DOHH2 (cell line): ENCODE measurements around the gene WDR19.

Experiments
- H3F3A ChIP-seq: fragments of 200-600 bp; sonication (generic), shearing (Covaris generic); 2 replicates; pipeline ENCODE4 v1.6.0; 2016; ENCODE audit warnings: antibody characterized with exemption, mild to moderate bottlenecking; ENCODE audit not compliant: control insufficient read depth, insufficient read depth
- H3K27ac ChIP-seq: fragments of 200-600 bp; sonication (generic); 2 replicates; pipeline ENCODE4 v1.5.1; 2014; ENCODE audit warnings: low read depth, mild to moderate bottlenecking, low read length, moderate library complexity
- H3K27me3 ChIP-seq: fragments of 200-600 bp; sonication (generic); 2 replicates; pipeline ENCODE4 v1.6.1; 2014; ENCODE audit warnings: mild to moderate bottlenecking, low read length, mixed read lengths; ENCODE audit not compliant: control insufficient read depth
- H3K36me3 ChIP-seq: fragments of 200-600 bp; sonication (generic); 2 replicates; pipeline ENCODE4 v1.6.1; 2014; ENCODE audit warnings: mild to moderate bottlenecking, low read length, moderate library complexity, mixed read lengths; ENCODE audit not compliant: control insufficient read depth
- H3K4me1 ChIP-seq: fragments of 200-600 bp; sonication (generic); 2 replicates; pipeline ENCODE4 v1.6.1; 2014; ENCODE audit warnings: mild to moderate bottlenecking, low read length, mixed read lengths; ENCODE audit not compliant: control insufficient read depth
- H3K4me2 ChIP-seq: fragments of 200-600 bp; sonication (generic); 2 replicates; pipeline ENCODE4 v1.6.0; 2014; ENCODE audit warnings: mild to moderate bottlenecking, low read length, moderate library complexity
- H3K4me3 ChIP-seq: fragments of 200-600 bp; sonication (generic); 2 replicates; pipeline ENCODE4 v1.5.1; 2014; ENCODE audit warnings: mild to moderate bottlenecking, low read length, mixed read lengths
- H3K79me2 ChIP-seq: fragments of 200-600 bp; sonication (generic); 2 replicates; pipeline ENCODE4 v1.6.1; 2014; ENCODE audit warnings: mild to moderate bottlenecking, low read length, mixed read lengths; ENCODE audit not compliant: control insufficient read depth
- H3K9me2 ChIP-seq: fragments of 200-600 bp; sonication (generic); replicated peaks from 2 replicates; pipeline ENCODE4 v1.6.1; 2014; ENCODE audit warnings: mild to moderate bottlenecking, low read length, mixed read lengths; ENCODE audit not compliant: control insufficient read depth
- H3K9me3 ChIP-seq: fragments of 200-600 bp; sonication (generic); 2 replicates; pipeline ENCODE4 v1.6.1; 2014; ENCODE audit warnings: antibody characterized with exemption, low read length, mixed read lengths; ENCODE audit not compliant: control insufficient read depth, insufficient read depth
- H4K20me1 ChIP-seq: fragments of 200-600 bp; sonication (generic); 2 replicates; pipeline ENCODE4 v1.6.0; 2014; ENCODE audit warnings: low read depth, mild to moderate bottlenecking, antibody characterized with exemption, low read length, moderate library complexity; ENCODE audit not compliant: control insufficient read depth, insufficient read depth
- EZH2phosphoT487 ChIP-seq: fragments of 200-600 bp; sonication (generic); IDR thresholded peaks from 2 replicates; pipeline ENCODE4 v1.6.1; 2017; ENCODE audit warnings: borderline replicate concordance, mild to moderate bottlenecking, antibody characterized with exemption, low read length, moderate library complexity, mixed read lengths
- TF ChIP-seq, protein P1 (sequence below): fragments of 200-600 bp; sonication (generic); IDR thresholded peaks from one replicate; pipeline ENCODE4 v1.5.1; 2014; ENCODE audit warnings: antibody characterized with exemption, mild to moderate bottlenecking, low read depth, low read length; ENCODE audit not compliant: poor library complexity, severe bottlenecking

Gene WDR19

DNA sequence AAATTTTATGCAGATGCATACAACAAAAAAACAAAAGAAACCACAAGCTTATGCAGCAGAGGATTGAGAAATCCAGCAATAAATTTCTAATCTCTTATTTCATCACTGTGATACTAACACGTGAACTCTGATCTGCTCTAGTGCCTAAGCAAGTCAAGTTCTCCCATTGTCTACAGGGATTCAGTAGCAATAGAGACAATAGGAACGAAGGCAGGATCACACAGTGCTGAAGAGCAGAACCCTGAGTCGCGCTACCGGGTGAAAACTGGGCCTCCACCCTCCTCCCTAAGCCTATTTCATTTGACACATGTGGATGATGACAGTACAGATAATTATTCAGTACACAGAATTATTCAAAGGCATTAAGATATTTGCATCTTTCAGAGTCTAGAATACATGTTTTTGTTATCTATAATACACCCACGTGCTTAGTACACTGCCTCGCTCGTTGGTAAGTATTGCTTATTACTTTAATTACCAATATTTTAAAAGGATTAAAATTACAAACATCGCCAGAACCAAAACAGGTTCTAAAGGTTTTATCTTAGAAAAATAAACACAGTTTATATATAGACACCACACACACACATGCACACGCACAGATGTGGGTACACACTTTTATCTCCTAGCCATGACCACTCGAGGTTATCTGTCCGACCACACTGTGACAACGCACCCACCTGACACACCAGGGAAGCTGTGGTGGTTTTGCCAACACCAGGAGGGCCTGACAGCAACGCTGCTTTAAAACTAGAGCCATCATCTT, 123.8 kb downstream of the WDR19 start:
- peaks cover 35% of the 10 kb centered on the region for H3K79me2 ChIP-seq

DNA sequence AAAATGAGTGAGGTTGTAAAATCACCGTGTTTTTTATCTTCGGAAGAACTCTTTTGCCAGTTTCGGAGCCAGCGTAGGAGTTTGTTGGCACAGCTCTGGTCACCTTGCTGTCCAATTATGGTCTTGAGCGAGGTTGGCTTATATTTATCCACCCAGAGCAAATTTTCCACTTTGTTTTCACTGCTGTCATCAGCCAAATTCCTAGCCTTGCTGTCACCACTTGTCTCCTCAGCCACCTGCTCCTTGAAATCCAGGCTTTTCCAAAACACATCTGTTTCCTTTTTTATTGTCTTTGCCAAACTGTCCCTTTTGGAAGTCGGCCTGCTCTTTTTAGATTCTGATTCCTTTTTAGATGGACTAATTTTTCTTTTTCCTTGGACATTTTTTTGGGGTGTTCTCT, 126.3 kb downstream of the WDR19 start:
- Histone ChIP-seq H3K4me2 (no peak overlapping the region), H3K9me2 (no peaks in the 10 kb centered on the region), H4K20me1 (no peaks in the 10 kb centered on the region), H3K4me3 (no peak overlapping the region), H3K27me3 (no peaks in the 10 kb centered on the region), H3K27ac (no peak overlapping the region), H3K9me3 (no peaks in the 10 kb centered on the region), H3F3A (peaks cover 6% of the 10 kb centered on the region), H3K4me1 (no peaks in the 10 kb centered on the region), H3K79me2 (peaks cover 46% of the 10 kb centered on the region), H3K36me3 (peaks cover 97% of the 10 kb centered on the region)
- TF ChIP-seq, protein P1, sequence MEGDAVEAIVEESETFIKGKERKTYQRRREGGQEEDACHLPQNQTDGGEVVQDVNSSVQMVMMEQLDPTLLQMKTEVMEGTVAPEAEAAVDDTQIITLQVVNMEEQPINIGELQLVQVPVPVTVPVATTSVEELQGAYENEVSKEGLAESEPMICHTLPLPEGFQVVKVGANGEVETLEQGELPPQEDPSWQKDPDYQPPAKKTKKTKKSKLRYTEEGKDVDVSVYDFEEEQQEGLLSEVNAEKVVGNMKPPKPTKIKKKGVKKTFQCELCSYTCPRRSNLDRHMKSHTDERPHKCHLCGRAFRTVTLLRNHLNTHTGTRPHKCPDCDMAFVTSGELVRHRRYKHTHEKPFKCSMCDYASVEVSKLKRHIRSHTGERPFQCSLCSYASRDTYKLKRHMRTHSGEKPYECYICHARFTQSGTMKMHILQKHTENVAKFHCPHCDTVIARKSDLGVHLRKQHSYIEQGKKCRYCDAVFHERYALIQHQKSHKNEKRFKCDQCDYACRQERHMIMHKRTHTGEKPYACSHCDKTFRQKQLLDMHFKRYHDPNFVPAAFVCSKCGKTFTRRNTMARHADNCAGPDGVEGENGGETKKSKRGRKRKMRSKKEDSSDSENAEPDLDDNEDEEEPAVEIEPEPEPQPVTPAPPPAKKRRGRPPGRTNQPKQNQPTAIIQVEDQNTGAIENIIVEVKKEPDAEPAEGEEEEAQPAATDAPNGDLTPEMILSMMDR, result no peak
- TF ChIP-seq EZH2phosphoT487, result no peak

More for the DNA sequence above, 123.8 kb downstream of the WDR19 start:
- Histone ChIP-seq H3K4me2 (no peak overlapping the region), H3K36me3 (peaks cover 97% of the 10 kb centered on the region), H3K4me3 (no peak overlapping the region), H3K4me1 (no peaks in the 10 kb centered on the region), H3K9me3 (no peaks in the 10 kb centered on the region), H3K27ac (no peak overlapping the region), H4K20me1 (no peaks in the 10 kb centered on the region), H3K27me3 (no peaks in the 10 kb centered on the region), H3F3A (peaks cover 4% of the 10 kb centered on the region), H3K9me2 (no peaks in the 10 kb centered on the region)
- TF ChIP-seq, protein P1, result no peak
- TF ChIP-seq EZH2phosphoT487, result no peak

DNA sequence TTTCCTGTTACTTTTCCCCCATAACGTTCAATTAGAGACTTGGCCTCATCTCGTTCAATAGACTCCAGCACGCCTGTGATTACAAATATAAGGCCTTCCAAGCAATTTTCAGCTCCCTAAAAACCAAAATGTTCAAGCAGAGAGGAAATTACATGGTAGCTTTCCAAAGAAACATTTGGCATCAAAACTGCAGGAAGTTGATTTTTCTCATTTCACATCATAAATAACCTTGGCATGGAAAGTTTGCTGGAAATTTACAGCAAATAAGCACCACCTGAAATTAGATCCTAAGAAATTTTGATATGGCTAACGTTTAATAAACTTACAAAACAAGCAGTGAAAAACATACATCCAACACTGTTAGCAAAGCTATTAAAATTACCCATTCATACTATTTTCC, 130.5 kb downstream of the WDR19 start:
- Histone ChIP-seq H3K27me3 (no peaks in the 10 kb centered on the region), H4K20me1 (no peaks in the 10 kb centered on the region), H3K9me3 (no peaks in the 10 kb centered on the region), H3K79me2 (peaks cover 38% of the 10 kb centered on the region), H3K4me2 (no peak overlapping the region), H3K27ac (no peak overlapping the region), H3K9me2 (no peaks in the 10 kb centered on the region), H3K4me1 (no peaks in the 10 kb centered on the region), H3F3A (peaks cover 6% of the 10 kb centered on the region), H3K36me3 (peaks cover 99% of the 10 kb centered on the region), H3K4me3 (no peak overlapping the region)
- TF ChIP-seq, protein P1, result no peak
- no peak for TF ChIP-seq EZH2phosphoT487
